Activated CD8-positive, alpha-beta memory T cell treated with anti-CD3 and anti-CD28 coated beads for 1 hour (primary cell): ENCODE measurements around the gene MAP2.
"Not testable (repeated sequence)": the region's sequence is repeated elsewhere in the genome, so short reads cannot be mapped to it uniquely, and the experiment has no call there.

Experiments used
- DNase-seq, 2 donors: peaks; one replicate each; pipeline ENCODE4 v3.0.0-alpha.2; 2020; ENCODE audit warnings: low read depth in 1 of 2; ENCODE audit errors: extremely low read depth in 1 of 2

Gene MAP2

GRCh38 chr2:209581040-209581439, 157.2 kb downstream of the MAP2 start:
- DNase-seq = no peak

- DNase-seq = no peak
Observed at GRCh38 chr2:209582281-209582680, 158.4 kb downstream of the MAP2 start.

GRCh38 chr2:209584472-209584871, 160.6 kb downstream of the MAP2 start:
- no peak for DNase-seq

GRCh38 chr2:209584915-209585314, 161.1 kb downstream of the MAP2 start:
- DNase-seq = no peak

GRCh38 chr2:209591021-209591420, 167.2 kb downstream of the MAP2 start:
- DNase-seq = no peak

GRCh38 chr2:209592106-209592505, 168.3 kb downstream of the MAP2 start:
- no peak for DNase-seq

GRCh38 chr2:209593930-209594329, 170.1 kb downstream of the MAP2 start:
- DNase-seq = no peak

- no peak for DNase-seq
Observed at GRCh38 chr2:209596262-209596661, 172.4 kb downstream of the MAP2 start.

- DNase-seq = not testable (repeated sequence)
Observed at GRCh38 chr2:209598227-209598626, 174.4 kb downstream of the MAP2 start.

GRCh38 chr2:209600341-209601171, 176.7 kb downstream of the MAP2 start:
- DNase-seq = no peak

- no peak for DNase-seq
Observed at GRCh38 chr2:209601497-209601896, 177.7 kb downstream of the MAP2 start.

GRCh38 chr2:209602259-209602658, 178.4 kb downstream of the MAP2 start:
- no peak for DNase-seq

- no peak for DNase-seq
Observed at GRCh38 chr2:209609531-209609930, 185.7 kb downstream of the MAP2 start.

- DNase-seq = no peak
Observed at GRCh38 chr2:209610631-209611030, 186.8 kb downstream of the MAP2 start.

GRCh38 chr2:209613649-209614305, 189.9 kb downstream of the MAP2 start:
- DNase-seq = no peak

GRCh38 chr2:209614690-209615369, 191.0 kb downstream of the MAP2 start:
- no peak for DNase-seq

- no peak for DNase-seq
Observed at GRCh38 chr2:209619782-209620181, 195.9 kb downstream of the MAP2 start.

GRCh38 chr2:209624192-209624938, 200.5 kb downstream of the MAP2 start:
- no peak for DNase-seq

GRCh38 chr2:209629597-209629996, 205.8 kb downstream of the MAP2 start:
- no peak for DNase-seq

GRCh38 chr2:209633911-209634310, 210.1 kb downstream of the MAP2 start:
- no peak for DNase-seq

GRCh38 chr2:209636076-209636475, 212.2 kb downstream of the MAP2 start:
- DNase-seq = no peak
